Measurements from ENCODE around the gene KRT86. TPM values are rescaled to one million over a fixed set of nuclear protein-coding genes. Genes with fewer than 3 reads are reported as not detected.

Gene KRT86
- total and polyA plus RNA-seq, 2 experiments from 2014 or later, result 0.16 TPM; not detected in 1

- no peaks in the 10 kb centered on the region for H3K79me2 ChIP-seq (replicated peaks; ENCODE audit: insufficient read depth)
- no peak overlapping the region for H2AFZ ChIP-seq
- no peaks in the 10 kb centered on the region for H3K4me1 ChIP-seq (ENCODE audit: insufficient read depth)
- H3F3A ChIP-seq (replicated peaks; ENCODE audit: low read depth), result no peaks in the 10 kb centered on the region
- Mint-ChIP-seq H3K27me3 (ENCODE audit: insufficient read depth, low read depth, poor library complexity) (peaks cover 31% of the 10 kb centered on the region), H3K4me3 (no peak overlapping the region), H3K36me3 (ENCODE audit: low read depth) (peaks cover 8% of the 10 kb centered on the region; the same call in 1 of the 3 replicates), H3K27ac (no peak overlapping the region), H3K4me1 (peaks cover 40% of the 10 kb centered on the region), H3K9me3 (no peaks in the 10 kb centered on the region)
- no peaks in the 10 kb centered on the region for H3K9me2 ChIP-seq (ENCODE audit: insufficient read depth)
- ATAC-seq (no peak), DNase-seq (ENCODE audit: low spot score) (peak; percentile 13)
- no peak overlapping the region for H3K27ac ChIP-seq (ENCODE audit: low read depth)
- no peak for TF ChIP-seq NANOG (IDR thresholded peaks at IDR 0.05; ENCODE audit: borderline replicate concordance)
- TF ChIP-seq CTCF (conservative IDR thresholded peaks at IDR 0.05; ENCODE audit: low read depth in 2 of 2), result peak in 1 of 2 experiments; percentile 34; a peak in 1 of 4 replicates
- no peaks in the 10 kb centered on the region for H3K36me3 ChIP-seq (ENCODE audit: insufficient read depth)
- no peaks in the 10 kb centered on the region for H4K20me1 ChIP-seq (replicated peaks; ENCODE audit: insufficient read depth)
- H3K4me2 ChIP-seq, result no peak overlapping the region
- H3K4me3 ChIP-seq, result no peak overlapping the region
- H3K27me3 ChIP-seq (ENCODE audit: insufficient read depth), result peaks cover 13% of the 10 kb centered on the region
Measured at GRCh38 chr12:52245259-52245961, 29.0 kb upstream of the KRT86 start.

- H3F3A ChIP-seq (replicated peaks; ENCODE audit: low read depth), result no peaks in the 10 kb centered on the region
- no peaks in the 10 kb centered on the region for H3K4me1 ChIP-seq (ENCODE audit: insufficient read depth)
- DNase-seq (ENCODE audit: low spot score) (no peak), ATAC-seq (no peak)
- H3K9me3 Mint-ChIP-seq, result no peaks in the 10 kb centered on the region
- no peaks in the 10 kb centered on the region for H3K9me2 ChIP-seq (ENCODE audit: insufficient read depth)
- H3K36me3 Mint-ChIP-seq (ENCODE audit: low read depth), result peaks cover 8% of the 10 kb centered on the region; the same call in 1 of the 3 replicates
- no peaks in the 10 kb centered on the region for H4K20me1 ChIP-seq (replicated peaks; ENCODE audit: insufficient read depth)
- no peaks in the 10 kb centered on the region for H3K79me2 ChIP-seq (replicated peaks; ENCODE audit: insufficient read depth)
- peaks cover 42% of the 10 kb centered on the region for H3K4me1 Mint-ChIP-seq
- no peak overlapping the region for H3K4me3 ChIP-seq
- peaks cover 20% of the 10 kb centered on the region for H3K27me3 ChIP-seq (ENCODE audit: insufficient read depth)
- no peak overlapping the region for H3K4me2 ChIP-seq
- no peak overlapping the region for H2AFZ ChIP-seq
- H3K27ac ChIP-seq (ENCODE audit: low read depth), result no peak overlapping the region
- H3K4me3 Mint-ChIP-seq, result no peak overlapping the region
- no peaks in the 10 kb centered on the region for H3K36me3 ChIP-seq (ENCODE audit: insufficient read depth)
- peaks cover 36% of the 10 kb centered on the region for H3K27me3 Mint-ChIP-seq (ENCODE audit: insufficient read depth, low read depth, poor library complexity)
- no peak overlapping the region for H3K27ac Mint-ChIP-seq
- TF ChIP-seq ETS1 (IDR thresholded peaks at IDR 0.05) (no peak), STAT1 (IDR thresholded peaks at IDR 0.05; ENCODE audit: unreplicated experiment) (no peak), CTCF (conservative IDR thresholded peaks at IDR 0.05; ENCODE audit: low read depth in 2 of 2) (no peak), JUNB (IDR thresholded peaks at IDR 0.05; ENCODE audit: unreplicated experiment) (no peak), CREB1 (CRISPR knock-in tag; IDR thresholded peaks at IDR 0.05; ENCODE audit: low read depth) (no peak), REST (IDR thresholded peaks at IDR 0.05; ENCODE audit: unreplicated experiment) (no peak), NANOG (IDR thresholded peaks at IDR 0.05; ENCODE audit: borderline replicate concordance) (no peak), ZNF114 (CRISPR knock-in tag; IDR thresholded peaks at IDR 0.05) (no peak), POLR2AphosphoS5 (IDR thresholded peaks at IDR 0.05; ENCODE audit: low read depth) (no peak)
Measured at GRCh38 chr12:52245962-52246569, 28.4 kb upstream of the KRT86 start.
